ENCODE results near the gene BRICD5.
A peak's percentile ranks its signal among the peaks of the same experiment; 100 is the strongest.

Gene BRICD5

GRCh38 chr16:2195322-2196161 is 15.1 kb downstream of the BRICD5 start:
- H3K36me3 ChIP-seq (ENCODE audit: control insufficient read depth in 2 of 2, insufficient read depth in 1 of 2, low read length in 2 of 2), result no peaks in the 10 kb centered on the region
- peak overlapping the region; percentile 16; the same call in 1 of the 2 replicates for H3K27ac ChIP-seq (ENCODE audit: extremely low read depth, low read depth, low read length)
- H3K4me3 ChIP-seq (ENCODE audit: low read depth, low read length), result peak overlapping the region; percentile 42
- H3K9me3 ChIP-seq (ENCODE audit: control insufficient read depth, insufficient read depth, low read depth, low read length), result no peaks in the 10 kb centered on the region
- H3K4me1 ChIP-seq (ENCODE audit: control insufficient read depth, insufficient read depth, low read length), result peaks cover 9% of the 10 kb centered on the region; the same call in 1 of the 2 replicates
- POLR2A ChIA-PET, result interaction anchor here (0.5 to 2.5 kb wide), 13 partner anchors 9 to 1825 kb away, joined by 3 to 30 read pairs (median 4); partner anchors contain the start of genes BRICD5, DNASE1L2, E4F1 and ECI1
- CTCF ChIA-PET, result interaction anchor here (1.0 to 3.4 kb wide), 12 partner anchors 8 to 305 kb away, joined by 3 to 28 read pairs (median 6); partner anchors contain the start of genes ABCA3, ECI1 and MLST8
- TF ChIP-seq ZNF398 (tag by site-specific recombination; IDR thresholded peaks at IDR 0.05), result peak; percentile 68
- TF ChIP-seq EGR2 (tag by site-specific recombination; IDR thresholded peaks at IDR 0.05; ENCODE audit: low read depth), result no peak
- TF ChIP-seq PRDM2 (tag by site-specific recombination; IDR thresholded peaks at IDR 0.05; ENCODE audit: borderline replicate concordance), result no peak
- TF ChIP-seq ZNF677 (tag by site-specific recombination; IDR thresholded peaks at IDR 0.05), result no peak
- no peak for TF ChIP-seq ZNF239 (tag by site-specific recombination; IDR thresholded peaks at IDR 0.05)
- no peak for TF ChIP-seq ZNF112 (tag by site-specific recombination; IDR thresholded peaks at IDR 0.05)
- TF ChIP-seq ZNF514 (tag by site-specific recombination; IDR thresholded peaks at IDR 0.05), result no peak
- peak; percentile 36 for TF ChIP-seq ZBTB26 (tag by site-specific recombination; optimal IDR thresholded peaks at IDR 0.05)
- TF ChIP-seq ZNF530 (tag by site-specific recombination; IDR thresholded peaks at IDR 0.05; ENCODE audit: low read depth), result no peak
- TF ChIP-seq ZBTB8A (tag by site-specific recombination; IDR thresholded peaks at IDR 0.05), result peak; percentile 70
- TF ChIP-seq KLF9 (tag by site-specific recombination; IDR thresholded peaks at IDR 0.05; ENCODE audit: low read depth), result peak; percentile 63
- TF ChIP-seq ZNF335 (tag by site-specific recombination; conservative IDR thresholded peaks at IDR 0.05), result peak; percentile 43
- peak; percentile 95 for TF ChIP-seq ZIC2 (tag by site-specific recombination; IDR thresholded peaks at IDR 0.05)
- no peak for TF ChIP-seq CTCF (tag by site-specific recombination; IDR thresholded peaks at IDR 0.05)
- TF ChIP-seq ZNF692 (tag by site-specific recombination; IDR thresholded peaks at IDR 0.05), result peak; percentile 67; the same call in 1 of the 2 replicates
- no peak for TF ChIP-seq GLI4 (tag by site-specific recombination; IDR thresholded peaks at IDR 0.05)
- TF ChIP-seq PATZ1 (tag by site-specific recombination; IDR thresholded peaks at IDR 0.05), result peak; percentile 29; the same call in 1 of the 2 replicates
- TF ChIP-seq ZNF292 (tag by site-specific recombination; IDR thresholded peaks at IDR 0.05; ENCODE audit: borderline replicate concordance, low read depth), result no peak
- no peak for TF ChIP-seq PRDM6 (tag by site-specific recombination; IDR thresholded peaks at IDR 0.05)
